DOHH2 (cell line): ENCODE results near the gene ZFYVE27.

ENCODE experiments used
- H3F3A ChIP-seq: fragments of 200-600 bp; sonication (generic), shearing (Covaris generic); 2 replicates; pipeline ENCODE4 v1.6.0; 2016; ENCODE audit warnings: antibody characterized with exemption, mild to moderate bottlenecking; ENCODE audit not compliant: control insufficient read depth, insufficient read depth
- H3K27ac ChIP-seq: fragments of 200-600 bp; sonication (generic); 2 replicates; pipeline ENCODE4 v1.5.1; 2014; ENCODE audit warnings: low read depth, mild to moderate bottlenecking, low read length, moderate library complexity
- H3K27me3 ChIP-seq: fragments of 200-600 bp; sonication (generic); 2 replicates; pipeline ENCODE4 v1.6.1; 2014; ENCODE audit warnings: mild to moderate bottlenecking, low read length, mixed read lengths; ENCODE audit not compliant: control insufficient read depth
- H3K36me3 ChIP-seq: fragments of 200-600 bp; sonication (generic); 2 replicates; pipeline ENCODE4 v1.6.1; 2014; ENCODE audit warnings: mild to moderate bottlenecking, low read length, moderate library complexity, mixed read lengths; ENCODE audit not compliant: control insufficient read depth
- H3K4me1 ChIP-seq: fragments of 200-600 bp; sonication (generic); 2 replicates; pipeline ENCODE4 v1.6.1; 2014; ENCODE audit warnings: mild to moderate bottlenecking, low read length, mixed read lengths; ENCODE audit not compliant: control insufficient read depth
- H3K4me2 ChIP-seq: fragments of 200-600 bp; sonication (generic); 2 replicates; pipeline ENCODE4 v1.6.0; 2014; ENCODE audit warnings: mild to moderate bottlenecking, low read length, moderate library complexity
- H3K4me3 ChIP-seq: fragments of 200-600 bp; sonication (generic); 2 replicates; pipeline ENCODE4 v1.5.1; 2014; ENCODE audit warnings: mild to moderate bottlenecking, low read length, mixed read lengths
- H3K79me2 ChIP-seq: fragments of 200-600 bp; sonication (generic); 2 replicates; pipeline ENCODE4 v1.6.1; 2014; ENCODE audit warnings: mild to moderate bottlenecking, low read length, mixed read lengths; ENCODE audit not compliant: control insufficient read depth
- H3K9me2 ChIP-seq: fragments of 200-600 bp; sonication (generic); replicated peaks from 2 replicates; pipeline ENCODE4 v1.6.1; 2014; ENCODE audit warnings: mild to moderate bottlenecking, low read length, mixed read lengths; ENCODE audit not compliant: control insufficient read depth
- H3K9me3 ChIP-seq: fragments of 200-600 bp; sonication (generic); 2 replicates; pipeline ENCODE4 v1.6.1; 2014; ENCODE audit warnings: antibody characterized with exemption, low read length, mixed read lengths; ENCODE audit not compliant: control insufficient read depth, insufficient read depth
- H4K20me1 ChIP-seq: fragments of 200-600 bp; sonication (generic); 2 replicates; pipeline ENCODE4 v1.6.0; 2014; ENCODE audit warnings: low read depth, mild to moderate bottlenecking, antibody characterized with exemption, low read length, moderate library complexity; ENCODE audit not compliant: control insufficient read depth, insufficient read depth
- CTCF ChIP-seq: fragments of 200-600 bp; sonication (generic); IDR thresholded peaks from one replicate; pipeline ENCODE4 v1.5.1; 2014; ENCODE audit warnings: antibody characterized with exemption, mild to moderate bottlenecking, low read depth, low read length; ENCODE audit not compliant: poor library complexity, severe bottlenecking
- EZH2phosphoT487 ChIP-seq: fragments of 200-600 bp; sonication (generic); IDR thresholded peaks from 2 replicates; pipeline ENCODE4 v1.6.1; 2017; ENCODE audit warnings: borderline replicate concordance, mild to moderate bottlenecking, antibody characterized with exemption, low read length, moderate library complexity, mixed read lengths

The ZFYVE27 gene

GRCh38 chr10:97780841-97781617 is 44.1 kb downstream of the ZFYVE27 start:
- Histone ChIP-seq H3K4me1 (no peaks in the 10 kb centered on the region), H3F3A (no peaks in the 10 kb centered on the region), H3K9me3 (no peaks in the 10 kb centered on the region), H3K27ac (no peak overlapping the region), H3K9me2 (no peaks in the 10 kb centered on the region), H3K27me3 (0 out of 2 replicates have a peak, but pooled peaks cover 5% of the 10 kb centered on the region), H4K20me1 (no peaks in the 10 kb centered on the region), H3K4me2 (no peak overlapping the region), H3K4me3 (no peak overlapping the region), H3K79me2 (no peaks in the 10 kb centered on the region), H3K36me3 (no peaks in the 10 kb centered on the region)
- TF ChIP-seq EZH2phosphoT487, result no peak
- TF ChIP-seq CTCF, result no peak

- H3K4me3 ChIP-seq, result no peak overlapping the region
- no peak overlapping the region for H3K27ac ChIP-seq
- H3K9me3 ChIP-seq, result no peaks in the 10 kb centered on the region
- no peaks in the 10 kb centered on the region for H3F3A ChIP-seq
- no peaks in the 10 kb centered on the region for H3K79me2 ChIP-seq
- H3K9me2 ChIP-seq, result no peaks in the 10 kb centered on the region
- H3K27me3 ChIP-seq, result 0 out of 2 replicates have a peak, but pooled peaks cover 5% of the 10 kb centered on the region
- H4K20me1 ChIP-seq, result no peaks in the 10 kb centered on the region
- TF ChIP-seq EZH2phosphoT487, result no peak
- no peak for TF ChIP-seq CTCF
- H3K4me1 ChIP-seq, result no peaks in the 10 kb centered on the region
- H3K36me3 ChIP-seq, result no peaks in the 10 kb centered on the region
- H3K4me2 ChIP-seq, result no peak overlapping the region
Observed at GRCh38 chr10:97781618-97782331, 44.8 kb downstream of the ZFYVE27 start.

- Histone ChIP-seq H3K9me2 (no peaks in the 10 kb centered on the region), H3F3A (no peaks in the 10 kb centered on the region), H3K27ac (no peak overlapping the region), H3K4me1 (no peaks in the 10 kb centered on the region), H3K9me3 (no peaks in the 10 kb centered on the region), H3K27me3 (0 out of 2 replicates have a peak, but pooled peaks cover 5% of the 10 kb centered on the region), H3K4me3 (no peak overlapping the region), H3K4me2 (no peak overlapping the region), H3K79me2 (no peaks in the 10 kb centered on the region), H3K36me3 (no peaks in the 10 kb centered on the region), H4K20me1 (no peaks in the 10 kb centered on the region)
- TF ChIP-seq EZH2phosphoT487 (no peak), CTCF (no peak)
Observed at GRCh38 chr10:97782455-97783228, 45.7 kb downstream of the ZFYVE27 start.
